Upper lobe of right lung (tissue), 1 donor: Measurements from ENCODE around the gene ZMYM1. TPM values are rescaled to one million over a fixed set of nuclear protein-coding genes. Genes with fewer than 3 reads are reported as not detected.
"Not testable (repeated sequence)": the region's sequence is repeated elsewhere in the genome, so short reads cannot be mapped to it uniquely, and the experiment has no call there.

Experiments
- ATAC-seq: fragments of 200-7000 bp; cut with Tn5 transposase; one replicate; pipeline ENCODE4 v1.9.1; 2020; ENCODE audit warnings: mild to moderate bottlenecking, moderate library complexity
- DNase-seq: peaks from one replicate; pipeline ENCODE4 v3.0.0-alpha.2; 2020
- H3K27ac ChIP-seq: fragments of 200-600 bp; one replicate; pipeline ENCODE4 v1.8.0; 2022
- H3K27me3 ChIP-seq: fragments of 200-600 bp; one replicate; pipeline ENCODE4 v1.8.0; 2022; ENCODE audit warnings: mild to moderate bottlenecking
- H3K36me3 ChIP-seq: fragments of 200-600 bp; one replicate; pipeline ENCODE4 v1.8.0; 2022
- H3K4me1 ChIP-seq: fragments of 200-600 bp; one replicate; pipeline ENCODE4 v1.8.0; 2022
- H3K4me3 ChIP-seq: fragments of 200-600 bp; one replicate; pipeline ENCODE4 v1.8.0; 2022; ENCODE audit warnings: mild to moderate bottlenecking
- H3K9me3 ChIP-seq: fragments of 200-600 bp; one replicate; pipeline ENCODE4 v1.8.0; 2022
- CTCF ChIP-seq: fragments of 200-600 bp; IDR thresholded peaks from one replicate; pipeline ENCODE4 v1.8.0; 2022; ENCODE audit warnings: antibody characterized with exemption
- intact Hi-C: fragments of 100-400 bp; cut with DNase I; formaldehyde crosslinking; loops from one replicate; pipeline ENCODE4 v1.11.0; 2022
- total RNA-seq: library from RNA; stranded (reverse); fragmentation: NEBNext Ultra II Directional; extraction: Animal tissue kit (Norgen Biotek cat#: 25700); gene quantifications from one replicate; pipeline ENCODE4 v1.2.1, GENCODE V29; 2021
- donor health status: DM: no; HTN: yes; CAD: no; lungs with severe emphysema.

ZMYM1 gene
- total RNA-seq, 1 donor from 2014 or later: 20.1 TPM

GRCh38 chr1:35143737-35144508 is 64.7 kb downstream of the ZMYM1 start:
- no peaks in the 10 kb centered on the region for H3K9me3 ChIP-seq
- H3K27ac ChIP-seq: no peak overlapping the region
- intact Hi-C loops: no loop called here
- H3K4me1 ChIP-seq: no peaks in the 10 kb centered on the region
- TF ChIP-seq CTCF: no peak
- DNase-seq (no peak), ATAC-seq (no peak)
- H3K36me3 ChIP-seq: no peaks in the 10 kb centered on the region
- H3K27me3 ChIP-seq: no peaks in the 10 kb centered on the region
- H3K4me3 ChIP-seq: no peak overlapping the region

DNA sequence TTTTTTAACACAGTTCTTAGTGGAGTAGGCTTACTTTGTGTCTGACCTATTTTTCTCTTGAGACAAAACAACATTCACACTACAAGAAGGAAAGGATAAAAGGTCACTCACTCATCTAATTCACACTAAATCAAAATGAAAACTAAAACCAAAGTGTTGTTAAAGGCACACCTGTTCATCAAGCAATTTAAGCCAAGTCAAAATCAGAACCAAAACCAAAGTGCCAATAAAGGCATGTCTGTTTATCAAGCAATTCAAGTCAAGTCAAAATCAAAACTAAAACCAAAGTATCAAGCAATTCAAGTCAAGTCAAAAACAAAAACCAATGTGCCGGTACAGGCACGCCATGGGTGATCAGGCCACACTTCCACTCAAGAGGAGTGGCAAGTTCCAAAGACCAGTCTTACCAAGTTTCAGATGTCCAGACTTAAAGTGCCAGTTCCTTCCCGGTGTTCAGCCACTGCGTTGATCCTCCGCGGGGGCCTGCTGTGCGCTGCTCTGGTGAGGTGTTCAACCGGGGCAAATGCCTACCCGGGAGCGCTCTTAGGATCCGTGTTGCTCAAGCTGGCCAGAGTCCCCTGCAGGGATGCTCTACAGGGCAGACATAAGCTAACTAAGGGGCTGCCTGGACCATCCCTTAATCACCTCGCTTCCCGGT is 66.8 kb downstream of the ZMYM1 start:
- ATAC-seq, H3K36me3 ChIP-seq, H3K4me1 ChIP-seq, H3K27ac ChIP-seq, DNase-seq, H3K9me3 ChIP-seq, H3K27me3 ChIP-seq, intact Hi-C loops, H3K4me3 ChIP-seq: not testable (repeated sequence)

DNA sequence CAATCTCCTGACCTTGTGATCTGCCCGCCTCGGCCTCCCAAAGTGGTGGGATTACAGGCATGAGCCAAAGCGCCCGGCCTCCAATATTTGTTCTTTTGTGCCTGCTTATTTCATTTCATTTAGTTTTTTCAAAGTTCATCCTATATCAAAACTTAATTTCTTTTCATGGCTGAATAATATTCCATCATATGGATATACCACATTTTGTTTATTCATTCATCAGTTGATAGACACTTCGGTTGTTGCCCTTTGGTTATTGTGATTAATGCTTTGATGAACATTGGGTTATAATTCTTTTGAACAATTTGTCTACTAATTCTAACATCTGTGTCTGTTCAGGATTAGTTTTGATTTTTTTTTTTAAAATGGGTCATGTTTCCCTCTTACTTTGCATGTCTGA is 72.0 kb downstream of the ZMYM1 start:
- Histone ChIP-seq H3K27me3 (no peaks in the 10 kb centered on the region), H3K9me3 (no peaks in the 10 kb centered on the region), H3K27ac (no peak overlapping the region), H3K4me1 (no peaks in the 10 kb centered on the region), H3K4me3 (no peak overlapping the region), H3K36me3 (no peaks in the 10 kb centered on the region)
- DNase-seq (no peak), ATAC-seq (no peak)
- intact Hi-C loops: no loop called here
- TF ChIP-seq CTCF: no peak

GRCh38 chr1:35164893-35165292 is 85.7 kb downstream of the ZMYM1 start:
- H3K9me3 ChIP-seq: peaks cover 9% of the 10 kb centered on the region
- ATAC-seq: no peak
- H3K36me3 ChIP-seq: no peaks in the 10 kb centered on the region
- no peak for DNase-seq
- no peak overlapping the region for H3K27ac ChIP-seq
- intact Hi-C loops: no loop called here
- no peak for TF ChIP-seq CTCF
- H3K4me3 ChIP-seq: no peak overlapping the region
- H3K27me3 ChIP-seq: no peaks in the 10 kb centered on the region
- H3K4me1 ChIP-seq: no peaks in the 10 kb centered on the region

Other genes with a start within 250 kb of the ZMYM1 start
- gene SMIM12, start 219.6 kb upstream of the ZMYM1 start, total RNA-seq: 38.6 TPM
- 0.35 TPM for gene DLGAP3, start 149.7 kb upstream of the ZMYM1 start, total RNA-seq
- gene TMEM35B, start 94.0 kb upstream of the ZMYM1 start, total RNA-seq: 50.9 TPM
- gene ZMYM6, start 47.4 kb upstream of the ZMYM1 start, total RNA-seq: 21.3 TPM
- 170 TPM for gene SFPQ, start 113.8 kb downstream of the ZMYM1 start, total RNA-seq
- 48.1 TPM for gene ZMYM4, start 189.3 kb downstream of the ZMYM1 start, total RNA-seq